ENCODE data around the gene P3H2. TPM values are rescaled to one million over a fixed set of nuclear protein-coding genes. Genes with fewer than 3 reads are reported as not detected.
A peak's percentile ranks its signal among the peaks of the same experiment; 100 is the strongest.

P3H2 gene
- total and polyA plus RNA-seq, 5 donors, result 1.7 to 4.1 (median 3.3) TPM

GRCh38 chr3:190125436-190126068 is 4.9 kb upstream of the P3H2 start:
- ATAC-seq, result no peak
- 65% methylated on average over 9 of the region's 9 CpGs for WGBS
- H3K9me3 ChIP-seq (ENCODE audit: control insufficient read depth, low read length), result no peaks in the 10 kb centered on the region
- no peak for DNase-seq
- intact Hi-C loops (cut with DNase I), result loop anchor here in 2 of 4 donors (10.0 kb wide), 2 partner anchors 101 to 161 kb away; no protein-coding TSS in a partner anchor
- H3K27ac ChIP-seq (ENCODE audit: low read length), result no peak overlapping the region
- no peaks in the 10 kb centered on the region for H3K27me3 ChIP-seq (ENCODE audit: control insufficient read depth, insufficient read depth)
- no peak overlapping the region for H3K4me3 ChIP-seq (ENCODE audit: low read length)
- no peaks in the 10 kb centered on the region for H3K4me1 ChIP-seq (ENCODE audit: control insufficient read depth, insufficient read depth, low read length)

DNA sequence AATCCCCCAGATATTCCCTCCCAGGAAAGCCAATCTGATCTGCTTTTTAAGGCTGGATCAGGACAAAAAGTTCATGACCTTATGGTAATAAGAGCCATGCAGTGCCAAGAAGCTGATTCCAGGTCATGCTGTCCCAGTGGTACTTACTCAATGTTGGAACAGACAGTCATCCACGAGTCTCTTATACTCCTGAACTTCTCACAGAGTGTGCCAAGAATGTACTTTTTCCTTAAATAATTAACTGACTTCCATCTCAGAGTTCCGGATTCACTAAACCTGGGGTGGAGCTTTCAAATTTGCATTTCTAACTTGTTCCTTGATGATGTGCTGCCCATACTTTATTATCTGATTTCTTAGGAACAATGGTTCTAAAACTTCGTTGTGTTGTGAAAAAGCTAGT is 3.4 kb upstream of the P3H2 start:
- intact Hi-C loops (cut with DNase I), result loop anchor here in 2 of 4 donors (10.0 kb wide), 2 partner anchors 99 to 159 kb away; no protein-coding TSS in a partner anchor
- 63% methylated on average over 3 of the region's 3 CpGs for WGBS
- Histone ChIP-seq H3K4me3 (ENCODE audit: low read length) (no peak overlapping the region), H3K27me3 (ENCODE audit: control insufficient read depth, insufficient read depth) (no peaks in the 10 kb centered on the region), H3K9me3 (ENCODE audit: control insufficient read depth, low read length) (no peaks in the 10 kb centered on the region), H3K27ac (ENCODE audit: low read length) (no peak overlapping the region), H3K4me1 (ENCODE audit: control insufficient read depth, insufficient read depth, low read length) (no peaks in the 10 kb centered on the region)
- DNase-seq (no peak), ATAC-seq (no peak)

- Histone ChIP-seq H3K9me3 (ENCODE audit: control insufficient read depth, low read length) (no peaks in the 10 kb centered on the region), H3K27ac (ENCODE audit: low read length) (no peak overlapping the region), H3K27me3 (ENCODE audit: control insufficient read depth, insufficient read depth) (no peaks in the 10 kb centered on the region), H3K4me1 (ENCODE audit: control insufficient read depth, insufficient read depth, low read length) (no peaks in the 10 kb centered on the region), H3K4me3 (ENCODE audit: low read length) (no peak overlapping the region)
- ATAC-seq (no peak), DNase-seq (no peak)
- WGBS, result 65% methylated on average over 8 of the region's 8 CpGs
- intact Hi-C loops (cut with DNase I), result loop anchor here in 2 of 4 donors (10.0 kb wide), 2 partner anchors 97 to 157 kb away; no protein-coding TSS in a partner anchor
Measured at GRCh38 chr3:190122198-190122771, 1.6 kb upstream of the P3H2 start.

- H3K4me3 ChIP-seq (ENCODE audit: low read length), result no peak overlapping the region
- no peaks in the 10 kb centered on the region for H3K4me1 ChIP-seq (ENCODE audit: control insufficient read depth, insufficient read depth, low read length)
- DNase-seq (no peak), ATAC-seq (no peak)
- no peak overlapping the region for H3K27ac ChIP-seq (ENCODE audit: low read length)
- H3K27me3 ChIP-seq (ENCODE audit: control insufficient read depth, insufficient read depth), result no peaks in the 10 kb centered on the region
- no peaks in the 10 kb centered on the region for H3K9me3 ChIP-seq (ENCODE audit: control insufficient read depth, low read length)
- whole genome bisulfite sequencing, result 76% methylated on average over 12 of the region's 12 CpGs
- intact Hi-C loops (cut with DNase I), result loop anchor here in 2 of 4 donors (10.0 kb wide), 2 partner anchors 97 to 157 kb away; no protein-coding TSS in a partner anchor
Measured at GRCh38 chr3:190121383-190121782, 686 bp upstream of the P3H2 start.

GRCh38 chr3:190121061-190121377 is 322 bp upstream of the P3H2 start:
- H3K27me3 ChIP-seq (ENCODE audit: control insufficient read depth, insufficient read depth), result no peaks in the 10 kb centered on the region
- no peaks in the 10 kb centered on the region for H3K4me1 ChIP-seq (ENCODE audit: control insufficient read depth, insufficient read depth, low read length)
- intact Hi-C loops (cut with DNase I), result loop anchor here in 2 of 4 donors (10.0 kb wide), 2 partner anchors 96 to 156 kb away; no protein-coding TSS in a partner anchor
- WGBS, result 34% methylated on average over 13 of the region's 13 CpGs
- no peaks in the 10 kb centered on the region for H3K9me3 ChIP-seq (ENCODE audit: control insufficient read depth, low read length)
- H3K27ac ChIP-seq (ENCODE audit: low read length), result no peak overlapping the region
- no peak for DNase-seq
- no peak for ATAC-seq
- peak overlapping the region; percentile 90 for H3K4me3 ChIP-seq (ENCODE audit: low read length)

DNA sequence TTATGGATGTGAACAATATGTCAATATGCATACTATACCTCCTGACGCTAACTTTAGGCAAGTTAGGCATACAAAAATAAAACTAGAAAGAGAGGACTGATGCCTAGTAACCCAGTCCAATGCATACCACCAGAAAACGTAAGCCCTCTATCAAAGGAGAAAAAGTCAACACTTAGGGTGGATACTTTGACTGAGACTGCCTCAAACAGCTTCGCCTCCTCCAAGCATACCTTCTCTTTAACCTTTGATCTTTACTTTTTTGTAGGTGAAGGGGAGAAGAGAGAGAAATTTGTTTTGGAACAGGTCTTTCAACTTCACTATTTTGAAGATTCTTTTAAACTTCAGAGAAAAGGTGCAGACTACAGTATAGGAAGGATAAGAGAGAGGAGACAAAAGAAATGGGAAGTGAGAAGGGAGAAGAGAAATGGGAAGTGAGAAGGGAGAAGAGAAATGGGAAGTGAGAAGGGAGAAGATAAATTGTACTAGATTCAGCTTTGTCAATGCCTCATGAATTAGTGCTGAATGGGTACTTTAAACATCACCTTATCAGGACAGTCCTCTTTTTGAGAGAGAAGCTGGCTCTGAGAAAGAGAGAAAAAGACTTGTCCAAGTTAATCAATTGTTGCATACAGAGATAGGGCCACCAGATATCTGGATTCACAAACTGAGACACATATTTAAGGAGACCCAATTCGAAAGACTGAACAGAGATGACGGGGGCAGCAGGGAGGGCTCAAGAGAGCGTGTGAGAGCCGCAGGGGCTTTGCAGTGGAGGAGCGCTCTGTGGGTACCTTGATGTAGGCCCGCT is 1.0 kb downstream of the P3H2 start:
- no peak overlapping the region for H3K27ac ChIP-seq (ENCODE audit: low read length)
- no peak for DNase-seq
- 31% methylated on average over 9 of the region's 9 CpGs for WGBS

GRCh38 chr3:190118438-190118837 is 2.3 kb downstream of the P3H2 start:
- 84% methylated on average over 3 of the region's 3 CpGs for WGBS
- no peak for ATAC-seq

More for the DNA sequence above, 1.0 kb downstream of the P3H2 start:
- Histone ChIP-seq H3K4me1 (ENCODE audit: control insufficient read depth, insufficient read depth, low read length) (no peaks in the 10 kb centered on the region), H3K4me3 (ENCODE audit: low read length) (peak overlapping the region; percentile 90), H3K27me3 (ENCODE audit: control insufficient read depth, insufficient read depth) (no peaks in the 10 kb centered on the region), H3K9me3 (ENCODE audit: control insufficient read depth, low read length) (no peaks in the 10 kb centered on the region)
- intact Hi-C loops (cut with DNase I), result loop anchor here in 2 of 4 donors (10.0 kb wide), 2 partner anchors 95 to 155 kb away; no protein-coding TSS in a partner anchor
- ATAC-seq, result no peak

DNA sequence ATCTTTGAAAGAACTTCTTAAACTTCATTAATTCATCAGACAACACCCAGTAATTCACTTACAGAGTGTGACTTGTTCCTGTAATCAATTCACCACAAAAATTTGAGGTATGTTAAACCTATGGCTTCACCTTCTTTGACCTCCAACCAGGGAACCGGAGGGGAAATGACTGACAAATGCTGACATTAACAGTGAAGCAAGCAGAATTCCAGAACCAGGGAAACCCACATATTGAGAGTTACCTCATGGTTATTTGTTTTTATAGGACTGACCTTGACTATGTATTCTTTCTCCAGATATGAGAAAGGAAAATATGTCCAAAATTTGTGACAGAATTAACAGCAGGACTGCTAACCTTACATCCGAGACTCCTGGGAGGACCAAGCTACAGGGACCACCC is 2.7 kb downstream of the P3H2 start:
- Histone ChIP-seq H3K27me3 (ENCODE audit: control insufficient read depth, insufficient read depth) (no peaks in the 10 kb centered on the region), H3K4me1 (ENCODE audit: control insufficient read depth, insufficient read depth, low read length) (no peaks in the 10 kb centered on the region), H3K27ac (ENCODE audit: low read length) (no peak overlapping the region), H3K9me3 (ENCODE audit: control insufficient read depth, low read length) (no peaks in the 10 kb centered on the region), H3K4me3 (ENCODE audit: low read length) (no peak overlapping the region)
- WGBS, result 83% methylated on average over 2 of the region's 2 CpGs
- intact Hi-C loops (cut with DNase I), result no loop called here
- ATAC-seq (no peak), DNase-seq (no peak)

More at GRCh38 chr3:190118438-190118837, 2.3 kb downstream of the P3H2 start:
- intact Hi-C loops (cut with DNase I), result no loop called here
- H3K27me3 ChIP-seq (ENCODE audit: control insufficient read depth, insufficient read depth), result no peaks in the 10 kb centered on the region
- DNase-seq, result no peak
- H3K4me1 ChIP-seq (ENCODE audit: control insufficient read depth, insufficient read depth, low read length), result no peaks in the 10 kb centered on the region
- H3K4me3 ChIP-seq (ENCODE audit: low read length), result no peak overlapping the region
- no peak overlapping the region for H3K27ac ChIP-seq (ENCODE audit: low read length)
- H3K9me3 ChIP-seq (ENCODE audit: control insufficient read depth, low read length), result no peaks in the 10 kb centered on the region

DNA sequence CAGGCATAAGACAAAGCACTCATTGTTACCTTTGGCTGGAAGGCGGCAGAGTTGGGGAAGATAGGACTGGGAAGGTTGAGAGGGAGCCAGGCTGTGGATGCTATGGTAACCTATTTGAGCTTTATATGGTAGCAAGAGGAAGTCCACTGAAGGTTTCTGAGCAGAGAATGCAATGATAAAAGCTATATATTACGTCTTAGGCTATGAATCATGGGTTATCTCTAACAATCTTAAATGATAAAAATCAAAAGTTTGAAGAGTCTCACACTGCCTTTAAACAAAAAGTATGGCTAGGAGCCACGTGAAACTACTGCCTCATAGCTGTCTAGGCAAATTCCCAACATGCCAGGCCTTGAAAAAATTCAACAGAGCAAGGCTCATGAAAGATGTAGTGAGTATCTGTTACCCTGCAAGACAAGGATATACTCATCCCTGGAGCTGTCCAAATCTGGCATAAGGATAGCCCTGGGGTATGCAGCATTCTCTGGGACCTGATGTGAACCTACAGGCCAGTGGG is 4.1 kb downstream of the P3H2 start:
- DNase-seq (no peak), ATAC-seq (no peak)
- no peaks in the 10 kb centered on the region for H3K9me3 ChIP-seq (ENCODE audit: control insufficient read depth, low read length)
- no peak overlapping the region for H3K27ac ChIP-seq (ENCODE audit: low read length)
- intact Hi-C loops (cut with DNase I), result no loop called here
- no peaks in the 10 kb centered on the region for H3K27me3 ChIP-seq (ENCODE audit: control insufficient read depth, insufficient read depth)
- no peaks in the 10 kb centered on the region for H3K4me1 ChIP-seq (ENCODE audit: control insufficient read depth, insufficient read depth, low read length)
- no peak overlapping the region for H3K4me3 ChIP-seq (ENCODE audit: low read length)
- 81% methylated on average over 3 of the region's 3 CpGs for WGBS

DNA sequence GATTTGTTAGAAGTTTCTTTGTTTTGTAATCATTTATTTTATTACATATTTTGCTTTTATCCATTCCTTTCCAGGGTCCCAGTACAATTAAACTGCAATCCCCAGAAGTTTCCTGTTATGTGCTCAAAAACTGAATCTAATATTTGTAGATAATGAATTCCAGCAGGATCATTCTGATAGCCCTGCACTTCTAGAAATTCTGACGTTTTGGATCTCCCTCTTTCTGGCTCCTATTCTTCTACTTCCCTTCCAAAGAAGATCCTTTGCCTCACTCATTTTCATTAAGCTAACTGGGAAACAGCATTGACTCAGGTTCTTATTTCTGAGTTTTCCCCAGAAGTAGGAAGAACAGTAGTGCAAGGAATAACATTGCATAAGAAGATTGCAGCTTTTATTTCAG is 9.9 kb downstream of the P3H2 start:
- ATAC-seq, result no peak
- 17% methylated on average over 1 of the region's 1 CpG for WGBS
- peaks cover 1% of the 10 kb centered on the region for H3K4me1 ChIP-seq (ENCODE audit: control insufficient read depth, insufficient read depth, low read length)
- H3K27ac ChIP-seq (ENCODE audit: low read length), result no peak overlapping the region
- H3K27me3 ChIP-seq (ENCODE audit: control insufficient read depth, insufficient read depth), result no peaks in the 10 kb centered on the region
- intact Hi-C loops (cut with DNase I), result no loop called here
- DNase-seq, result no peak
- H3K9me3 ChIP-seq (ENCODE audit: control insufficient read depth, low read length), result no peaks in the 10 kb centered on the region
- no peak overlapping the region for H3K4me3 ChIP-seq (ENCODE audit: low read length)

GRCh38 chr3:190109441-190109840 is 11.3 kb downstream of the P3H2 start:
- ATAC-seq (no peak), DNase-seq (no peak)
- H3K27me3 ChIP-seq (ENCODE audit: control insufficient read depth, insufficient read depth), result no peaks in the 10 kb centered on the region
- H3K4me3 ChIP-seq (ENCODE audit: low read length), result no peak overlapping the region
- intact Hi-C loops (cut with DNase I), result no loop called here
- peaks cover 1% of the 10 kb centered on the region for H3K4me1 ChIP-seq (ENCODE audit: control insufficient read depth, insufficient read depth, low read length)
- H3K27ac ChIP-seq (ENCODE audit: low read length), result no peak overlapping the region
- H3K9me3 ChIP-seq (ENCODE audit: control insufficient read depth, low read length), result no peaks in the 10 kb centered on the region
